Adrenal gland (tissue), 12 donors: ENCODE measurements around the gene MPC1. TPM values are rescaled to one million over a fixed set of nuclear protein-coding genes. Genes with fewer than 3 reads are reported as not detected.

Source experiments
- polyA plus RNA-seq, 3 donors: library from polyadenylated mRNA; stranded (reverse); fragments of 200-250 nt in 2 of 3; fragments of 350-450 nt in 1 of 3; fragmentation: Illumina TruSeq in 1 of 3; extraction: RNeasy Lipid Tissue Mini Kit (QIAGEN cat#74804) in 1 of 3; gene quantifications; one replicate each; pipeline ENCODE4 v1.2.3, GENCODE V29; 2013 to 2014
- total RNA-seq, 9 donors: library from RNA; depleted of rRNA in 4 of 9; stranded (reverse); fragments of >200 nt in 4 of 9; fragments of 120-200 nt in 1 of 9; fragmentation: NEBNext Ultra II Directional in 1 of 9; extraction: Animal tissue kit (Norgen Biotek cat#: 25700) in 1 of 9; gene quantifications; one replicate each; pipeline versions ENCODE4 v1.1.0 to v1.2.4, GENCODE V29; 2013 to 2023
- donor health status: healthy with polysubstance abuse.
- donor health status: Bipolar disorder and iron deficiency.
- donor health status: DM: yes; HTN: yes; CAD: no.
- donor health status: DM: no; HTN: no; CAD: no.
- donor health status: DM: no; HTN: no; CAD: no.
- donor health status: DM: yes; HTN: yes; CAD: no.

The MPC1 gene
- total and polyA plus RNA-seq, 12 donors = 22.8 to 76.9 (median 46.0) TPM

Other genes starting within 250 kb of the MPC1 start
- not detected for gene TBXT, start 215.1 kb downstream of the MPC1 start, total RNA-seq
- not detected for gene TBXT, start 215.1 kb downstream of the MPC1 start, polyA plus RNA-seq
- under 1 TPM in 2 of 9 donors, not detected in 7; 0.07 to 0.60 TPM for gene PRR18, start 74.5 kb downstream of the MPC1 start, total RNA-seq
- gene PRR18, start 74.5 kb downstream of the MPC1 start, polyA plus RNA-seq = under 1 TPM in 1 of 3 donors, not detected in 2; 0.07 TPM
- gene SFT2D1, start 40.4 kb downstream of the MPC1 start, total RNA-seq = 10 to 100 TPM; 32.6 to 68.0 (median 49.9) TPM
- gene SFT2D1, start 40.4 kb downstream of the MPC1 start, polyA plus RNA-seq = 10 to 100 TPM; 33.4 to 50.0 (median 40.1) TPM
- 1 to 10 TPM in 5 of 9 donors, under 1 TPM in 4; 0.14 to 4.2 (median 1.1) TPM for gene RAMACL, start 203.7 kb upstream of the MPC1 start, total RNA-seq
- under 1 TPM; 0.20 to 0.24 (median 0.22) TPM for gene RAMACL, start 203.7 kb upstream of the MPC1 start, polyA plus RNA-seq
- 10 to 100 TPM; 10.8 to 40.4 (median 26.3) TPM for gene RPS6KA2, start 244.3 kb upstream of the MPC1 start, total RNA-seq
- 10 to 100 TPM in 2 of 3 donors, 1 to 10 TPM in 1; 7.0 to 28.5 (median 10.2) TPM for gene RPS6KA2, start 244.3 kb upstream of the MPC1 start, polyA plus RNA-seq